Kidney (tissue), 14 donors: ENCODE data around the gene RBM26. TPM values are rescaled to one million over a fixed set of nuclear protein-coding genes. Genes with fewer than 3 reads are reported as not detected.

Source experiments
- DNase-seq, 5 donors: peaks; one replicate each; pipeline ENCODE4 v3.0.0-alpha.2; 2013 to 2020
- FAIRE-seq: peaks from 2 replicates; lab custom pipeline; 2012; peaks lifted over from hg19 to GRCh38; lab: Jason Lieb, UNC
- H3K27ac ChIP-seq, 2 donors: one replicate each; pipeline ENCODE4 v1.7.0; 2013; ENCODE audit warnings: low read depth in 2 of 2, low read length in 2 of 2, inconsistent platforms in 1 of 2
- H3K27me3 ChIP-seq: one replicate; pipeline ENCODE4 v1.7.1; 2013; ENCODE audit warnings: low read length, inconsistent platforms; ENCODE audit not compliant: control insufficient read depth, insufficient read depth
- H3K36me3 ChIP-seq, 3 donors: one replicate each; pipeline versions ENCODE4 v1.7.0 to v1.7.1; 2013; ENCODE audit warnings: low read length in 3 of 3, control low read depth in 1 of 3, inconsistent platforms in 1 of 3; ENCODE audit not compliant: insufficient read depth in 3 of 3, control insufficient read depth in 2 of 3
- H3K4me1 ChIP-seq, 3 donors: one replicate each; pipeline versions ENCODE4 v1.7.0 to v1.7.1; 2013; ENCODE audit warnings: low read length in 3 of 3, inconsistent platforms in 1 of 3, low read depth in 1 of 3; ENCODE audit not compliant: control insufficient read depth in 2 of 3, insufficient read depth in 2 of 3
- H3K4me3 ChIP-seq, 3 donors: one replicate each; pipeline versions ENCODE4 v1.7.0 to v1.8.1; 2013; ENCODE audit warnings: low read length in 3 of 3, control low read depth in 1 of 3, inconsistent platforms in 1 of 3
- H3K9ac ChIP-seq, 3 donors: one replicate each; pipeline versions ENCODE4 v1.7.0 to v1.7.1; 2013; ENCODE audit warnings: low read length in 3 of 3, control low read depth in 1 of 3, inconsistent platforms in 1 of 3
- H3K9me3 ChIP-seq, 3 donors: one replicate each; pipeline versions ENCODE4 v1.7.0 to v1.7.1; 2013; ENCODE audit warnings: low read length in 3 of 3, control low read depth in 1 of 3, inconsistent platforms in 1 of 3; ENCODE audit not compliant: control insufficient read depth in 2 of 3, insufficient read depth in 1 of 3
- CTCF ChIP-seq: IDR thresholded peaks from 3 replicates; pipeline ENCODE4 v1.5.1; 2012; ENCODE audit warnings: mild to moderate bottlenecking, moderate library complexity, borderline replicate concordance; ENCODE audit not compliant: insufficient read depth; ENCODE audit errors: extremely low read depth
- intact Hi-C: fragments of 100-400 bp; cut with DNase I; formaldehyde crosslinking; loops from one replicate; pipeline ENCODE4 v1.11.1; 2022
- polyA plus RNA-seq: library from polyadenylated mRNA; stranded (reverse); fragments of 350-450 nt; fragmentation: Illumina TruSeq; extraction: RNeasy Lipid Tissue Mini Kit (QIAGEN cat#74804); gene quantifications from one replicate; pipeline ENCODE4 v1.2.3, GENCODE V29; 2014; ENCODE audit warnings: low read depth, low replicate concordance; ENCODE audit not compliant: insufficient read depth
- total RNA-seq: library from RNA; stranded (reverse); fragmentation: NEBNext Ultra II Directional; extraction: Animal tissue kit (Norgen Biotek cat#: 25700); gene quantifications from one replicate; pipeline ENCODE4 v1.2.1, GENCODE V29; 2021
- donor health status: control.
- donor health status: control.
- donor health status: control.
- donor health status: control.
- donor health status: control.
- donor health status: DM: yes; HTN: yes; CAD: no.
- donor health status: Normal renal cell carcinoma (clear cell type).

RBM26 gene
- total and polyA plus RNA-seq, 2 donors from 2014 or later: 14.5 to 39.2 TPM

- DNase-seq (no peak), FAIRE-seq (no peak)
- H3K36me3 ChIP-seq: peaks cover 4 to 14% (median 4%) of the 10 kb centered on the region in 3 donors
- peaks cover 0 to 4% (median 0%) of the 10 kb centered on the region in 3 donors for H3K4me1 ChIP-seq
- H3K4me3 ChIP-seq: no peak overlapping the region
- H3K27me3 ChIP-seq: no peaks in the 10 kb centered on the region
- no peaks in the 10 kb centered on the region for H3K9me3 ChIP-seq
- no peak overlapping the region for H3K9ac ChIP-seq
- no peak overlapping the region for H3K27ac ChIP-seq
- no peak for TF ChIP-seq CTCF
- intact Hi-C loops: no loop called here
Observed at GRCh38 chr13:79379274-79379673, 26.8 kb downstream of the RBM26 start.

GRCh38 chr13:79376843-79377242 is 29.2 kb downstream of the RBM26 start:
- H3K9ac ChIP-seq: no peak overlapping the region
- no peak overlapping the region for H3K4me3 ChIP-seq
- H3K27ac ChIP-seq: no peak overlapping the region
- FAIRE-seq (no peak), DNase-seq (peak in 1 of 5 donors; percentile 10)
- TF ChIP-seq CTCF: no peak
- H3K9me3 ChIP-seq: no peaks in the 10 kb centered on the region
- H3K27me3 ChIP-seq: no peaks in the 10 kb centered on the region
- no peaks in the 10 kb centered on the region for H3K4me1 ChIP-seq
- intact Hi-C loops: no loop called here
- peaks cover 4 to 14% (median 4%) of the 10 kb centered on the region in 3 donors for H3K36me3 ChIP-seq

DNA sequence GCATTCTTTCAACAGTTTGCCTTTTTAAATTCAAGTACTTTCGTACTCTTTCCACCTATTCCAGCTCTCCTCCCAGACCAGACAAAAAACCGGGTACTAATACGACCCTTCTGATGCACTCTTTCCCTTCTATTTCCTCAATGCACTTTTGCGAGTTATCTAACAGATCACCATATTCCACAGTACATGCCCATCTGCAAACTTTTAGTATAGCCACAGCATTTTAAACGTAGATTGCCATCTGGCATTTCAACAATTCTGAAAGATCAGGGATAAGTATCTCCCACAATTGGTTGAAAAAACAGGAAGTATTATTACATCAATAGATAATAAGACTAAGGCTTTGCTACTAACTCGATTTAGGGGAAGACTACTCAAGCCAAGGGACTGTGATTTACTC is 31.5 kb downstream of the RBM26 start:
- Histone ChIP-seq H3K9me3 (no peaks in the 10 kb centered on the region), H3K4me3 (no peak overlapping the region), H3K36me3 (peaks cover 9 to 28% (median 12%) of the 10 kb centered on the region in 3 donors), H3K27ac (no peak overlapping the region), H3K27me3 (no peaks in the 10 kb centered on the region), H3K4me1 (no peaks in the 10 kb centered on the region), H3K9ac (no peak overlapping the region)
- no peak for TF ChIP-seq CTCF
- no peak for FAIRE-seq
- DNase-seq: no peak
- intact Hi-C loops: no loop called here

GRCh38 chr13:79373916-79374315 is 32.1 kb downstream of the RBM26 start:
- no peaks in the 10 kb centered on the region for H3K9me3 ChIP-seq
- H3K36me3 ChIP-seq: peaks cover 9 to 28% (median 12%) of the 10 kb centered on the region in 3 donors
- no peak for TF ChIP-seq CTCF
- no peaks in the 10 kb centered on the region for H3K27me3 ChIP-seq
- H3K4me1 ChIP-seq: no peaks in the 10 kb centered on the region
- FAIRE-seq (no peak), DNase-seq (no peak)
- no peak overlapping the region for H3K27ac ChIP-seq
- no peak overlapping the region for H3K9ac ChIP-seq
- intact Hi-C loops: no loop called here
- H3K4me3 ChIP-seq: no peak overlapping the region
